Neural cell (in vitro differentiated cells): ENCODE data around the gene HHATL. TPM values are rescaled to one million over a fixed set of nuclear protein-coding genes. Genes with fewer than 3 reads are reported as not detected.

ENCODE experiments used
- H2AFZ ChIP-seq: fragments of 200-600, 300-800 bp; sonication (generic), shearing (Covaris generic); 2 replicates; pipeline ENCODE4 v1.6.0; 2014; ENCODE audit warnings: low read depth, mild to moderate bottlenecking, antibody characterized with exemption, low read length, moderate library complexity
- H3F3A ChIP-seq: fragments of 200-600 bp; shearing (Covaris generic); 2 replicates; pipeline ENCODE4 v1.6.1; 2016; ENCODE audit warnings: mild to moderate bottlenecking, moderate library complexity, mixed read lengths, antibody characterized with exemption, low read length; ENCODE audit not compliant: insufficient read depth, poor library complexity, severe bottlenecking
- H3K27ac ChIP-seq: fragments of 200-600, 300-800 bp; sonication (generic), shearing (Covaris generic); 2 replicates; pipeline ENCODE4 v1.5.1; 2014; ENCODE audit warnings: mild to moderate bottlenecking, low read length, moderate library complexity
- H3K27me3 ChIP-seq: fragments of 300-800, 200-600 bp; sonication (generic), shearing (Covaris generic); 2 replicates; pipeline ENCODE4 v1.6.0; 2014; ENCODE audit warnings: mild to moderate bottlenecking, low read depth, low read length, moderate library complexity; ENCODE audit not compliant: insufficient read depth
- H3K36me3 ChIP-seq: fragments of 300-800, 200-600 bp; sonication (generic), shearing (Covaris generic); 2 replicates; pipeline ENCODE4 v1.5.1; 2014; ENCODE audit warnings: mild to moderate bottlenecking, antibody characterized with exemption, low read length, moderate library complexity; ENCODE audit not compliant: insufficient read depth
- H3K4me2 ChIP-seq: fragments of 300-800, 200-600 bp; sonication (generic), shearing (Covaris generic); 2 replicates; pipeline ENCODE4 v1.6.0; 2014; ENCODE audit warnings: mild to moderate bottlenecking, low read length
- H3K4me3 ChIP-seq: fragments of 300-800, 200-600 bp; sonication (generic), shearing (Covaris generic); 2 replicates; pipeline ENCODE4 v1.5.1; 2014; ENCODE audit warnings: mild to moderate bottlenecking, low read length, moderate library complexity
- H3K79me2 ChIP-seq: fragments of 200-600 bp; shearing (Covaris generic); replicated peaks from 2 replicates; pipeline ENCODE4 v1.6.0; 2014; ENCODE audit warnings: mild to moderate bottlenecking, low read length, moderate library complexity; ENCODE audit not compliant: insufficient read depth
- H3K9ac ChIP-seq: fragments of 300-800, 200-600 bp; sonication (generic), shearing (Covaris generic); 2 replicates; pipeline ENCODE4 v1.6.1; 2016; ENCODE audit warnings: mild to moderate bottlenecking, low read length, mixed read lengths
- H3K9me2 ChIP-seq: fragments of 200-600 bp; shearing (Covaris generic); 2 replicates; pipeline ENCODE4 v1.6.1; 2016; ENCODE audit warnings: mild to moderate bottlenecking, low read length, mixed read lengths; ENCODE audit not compliant: insufficient read depth
- H3K9me3 ChIP-seq: fragments of 200-600, 300-800 bp; sonication (generic), shearing (Covaris generic); 2 replicates; pipeline ENCODE4 v1.6.1; 2016; ENCODE audit warnings: mild to moderate bottlenecking, mixed run types, low read length, moderate library complexity, mixed read lengths
- H4K20me1 ChIP-seq: fragments of 200-600 bp; shearing (Covaris generic); 2 replicates; pipeline ENCODE4 v1.6.1; 2016; ENCODE audit warnings: mild to moderate bottlenecking, mixed run types; ENCODE audit not compliant: insufficient read depth
- CTCF ChIP-seq: fragments of 450-650 bp; IDR thresholded peaks from 2 replicates; pipeline ENCODE4 v1.5.1; 2014; ENCODE audit warnings: antibody characterized with exemption, mild to moderate bottlenecking, moderate library complexity; ENCODE audit not compliant: poor library complexity, severe bottlenecking
- EP300 ChIP-seq: fragments of 450-650 bp; conservative IDR thresholded peaks from 2 replicates; pipeline ENCODE4 v1.6.1; 2014; ENCODE audit warnings: antibody characterized with exemption, mild to moderate bottlenecking, moderate library complexity; ENCODE audit not compliant: poor library complexity, severe bottlenecking
- EZH2 ChIP-seq: fragments of 200-600, 300-800 bp; shearing (Covaris generic), sonication (generic); IDR thresholded peaks from 2 replicates; pipeline ENCODE4 v1.6.1; 2014; ENCODE audit warnings: antibody characterized with exemption, low read length, borderline replicate concordance, mild to moderate bottlenecking; ENCODE audit not compliant: insufficient read depth, poor library complexity, severe bottlenecking
- MXI1 ChIP-seq: fragments of 450-650 bp; conservative IDR thresholded peaks from 2 replicates; pipeline ENCODE4 v1.6.1; 2014; ENCODE audit warnings: antibody characterized with exemption, mild to moderate bottlenecking; ENCODE audit not compliant: poor library complexity, severe bottlenecking
- POLR2AphosphoS5 ChIP-seq: IDR thresholded peaks from 2 replicates; pipeline ENCODE4 v1.6.1; 2012
- RAD21 ChIP-seq: fragments of 450-650 bp; conservative IDR thresholded peaks from 2 replicates; pipeline ENCODE4 v1.6.1; 2014; ENCODE audit warnings: antibody characterized with exemption, mild to moderate bottlenecking, moderate library complexity
- REST ChIP-seq: IDR thresholded peaks from 2 replicates; pipeline ENCODE4 v1.6.1; 2012; ENCODE audit warnings: borderline replicate concordance
- SMC3 ChIP-seq: fragments of 450-650 bp; conservative IDR thresholded peaks from 2 replicates; pipeline ENCODE4 v1.6.1; 2014; ENCODE audit warnings: antibody characterized with exemption, mild to moderate bottlenecking, moderate library complexity; ENCODE audit not compliant: poor library complexity
- TAF1 ChIP-seq: IDR thresholded peaks from 2 replicates; pipeline ENCODE4 v1.6.1; 2012; ENCODE audit warnings: low read depth
- polyA plus RNA-seq: library from polyadenylated mRNA; depleted of rRNA; stranded (reverse); fragments of >200 nt; gene quantifications from 2 replicates; pipeline ENCODE4 v1.2.3, GENCODE V29; 2014

Gene HHATL
- polyA plus RNA-seq, 1 donor from 2014 or later, result not detected

GRCh38 chr3:42714171-42714852 lies 11.7 kb upstream of the HHATL start:
- H3K9me3 ChIP-seq, result no peaks in the 10 kb centered on the region
- no peaks in the 10 kb centered on the region for H3K36me3 ChIP-seq
- H3K4me2 ChIP-seq, result no peak overlapping the region
- TF ChIP-seq CTCF (no peak), TAF1 (no peak), RAD21 (no peak), EP300 (no peak), MXI1 (no peak), POLR2AphosphoS5 (no peak), SMC3 (no peak), REST (no peak), EZH2 (no peak)
- no peak overlapping the region for H3K9ac ChIP-seq
- H3K27me3 ChIP-seq, result no peaks in the 10 kb centered on the region
- H3K9me2 ChIP-seq, result no peaks in the 10 kb centered on the region
- H3K27ac ChIP-seq, result no peak overlapping the region
- no peak overlapping the region for H3K4me3 ChIP-seq
- H4K20me1 ChIP-seq, result no peaks in the 10 kb centered on the region
- H3K79me2 ChIP-seq, result no peaks in the 10 kb centered on the region
- H3F3A ChIP-seq, result no peaks in the 10 kb centered on the region
- no peak overlapping the region for H2AFZ ChIP-seq

- H3K9me2 ChIP-seq, result no peaks in the 10 kb centered on the region
- H3K4me2 ChIP-seq, result no peak overlapping the region
- H3K79me2 ChIP-seq, result no peaks in the 10 kb centered on the region
- no peaks in the 10 kb centered on the region for H3F3A ChIP-seq
- H3K9me3 ChIP-seq, result no peaks in the 10 kb centered on the region
- no peak overlapping the region for H3K27ac ChIP-seq
- no peak overlapping the region for H3K9ac ChIP-seq
- no peaks in the 10 kb centered on the region for H3K27me3 ChIP-seq
- no peak overlapping the region for H3K4me3 ChIP-seq
- H4K20me1 ChIP-seq, result no peaks in the 10 kb centered on the region
- H3K36me3 ChIP-seq, result no peaks in the 10 kb centered on the region
- TF ChIP-seq RAD21, result no peak
- TF ChIP-seq MXI1, result no peak
- no peak for TF ChIP-seq CTCF
- no peak for TF ChIP-seq EZH2
- TF ChIP-seq POLR2AphosphoS5, result no peak
- TF ChIP-seq REST, result no peak
- TF ChIP-seq TAF1, result no peak
- no peak for TF ChIP-seq SMC3
- TF ChIP-seq EP300, result no peak
- H2AFZ ChIP-seq, result no peak overlapping the region
These were observed 11.1 kb upstream of the HHATL start for GRCh38 chr3:42713747-42714146.
